WTC11 (cell line): ENCODE data around the gene ZNF584. TPM values are rescaled to one million over a fixed set of nuclear protein-coding genes. Genes with fewer than 3 reads are reported as not detected.
"Not testable (repeated sequence)": the region's sequence is repeated elsewhere in the genome, so short reads cannot be mapped to it uniquely, and the experiment has no call there.

ENCODE experiments used
- ATAC-seq: fragments of 200-7000 bp; cut with Tn5 transposase; 2 replicates; pipeline ENCODE4 v1.10.0; 2021; ENCODE audit warnings: mild to moderate bottlenecking, moderate library complexity
- CTCF ChIA-PET: fragments of 300-600 bp; sonication (Branson Sonifier 250); formaldehyde crosslinking; loops from one replicate; lab custom pipeline; 2021; ENCODE audit warnings: antibody characterized with exemption; lab: Charles Lee
- POLR2A ChIA-PET: fragments of 350-600 bp; sonication (Branson Sonifier 250); formaldehyde crosslinking; loops from one replicate; lab custom pipeline; 2021; ENCODE audit warnings: antibody characterized with exemption; lab: Charles Lee
- DNase-seq: peaks from one replicate; pipeline ENCODE4 v3.0.0; 2021; ENCODE audit warnings: low spot score
- H3K27ac Mint-ChIP-seq: 2 replicates; pipeline ENCODE4 v1.8.0; 2021; ENCODE audit warnings: mixed read lengths
- H3K27me3 Mint-ChIP-seq: 2 replicates; pipeline ENCODE4 v1.8.0; 2021; ENCODE audit warnings: low read depth, mild to moderate bottlenecking, moderate library complexity, mixed read lengths
- H3K36me3 Mint-ChIP-seq: 2 replicates; pipeline ENCODE4 v1.8.0; 2021; ENCODE audit warnings: mixed read lengths
- H3K4me1 Mint-ChIP-seq: 2 replicates; pipeline ENCODE4 v1.8.0; 2022; ENCODE audit warnings: mixed read lengths
- H3K4me3 Mint-ChIP-seq: 2 replicates; pipeline ENCODE4 v1.8.0; 2021; ENCODE audit warnings: mild to moderate bottlenecking, moderate library complexity, mixed read lengths
- H3K9me3 Mint-ChIP-seq: 2 replicates; pipeline ENCODE4 v1.8.0; 2021; ENCODE audit warnings: mixed read lengths
- CREB1 ChIP-seq: sonication (generic); formaldehyde crosslinking; IDR thresholded peaks from 2 replicates; pipeline ENCODE4 v1.8.0; 2023; ENCODE audit warnings: mild to moderate bottlenecking, missing genetic modification reagents
- CTCF ChIP-seq: fragments of 200-600 bp; IDR thresholded peaks from 2 replicates; pipeline ENCODE4 v1.8.0; 2022; ENCODE audit warnings: antibody characterized with exemption
- E2F5 ChIP-seq: sonication (generic); formaldehyde crosslinking; IDR thresholded peaks from 2 replicates; pipeline ENCODE4 v1.8.1; 2022; ENCODE audit warnings: mild to moderate bottlenecking, moderate library complexity, missing genetic modification reagents
- ERG ChIP-seq: fragments of 250-450 bp; sonication (Bioruptor Pico); IDR thresholded peaks from 2 replicates; pipeline ENCODE4 v1.8.0; 2021; ENCODE audit warnings: mild to moderate bottlenecking
- ESRRA ChIP-seq: sonication (generic); formaldehyde crosslinking; IDR thresholded peaks from 2 replicates; pipeline ENCODE4 v1.8.1; 2022; ENCODE audit warnings: mild to moderate bottlenecking, missing genetic modification reagents, borderline replicate concordance
- FOXJ3 ChIP-seq: sonication (generic); formaldehyde crosslinking; IDR thresholded peaks from 2 replicates; pipeline ENCODE4 v1.9.0; 2021; ENCODE audit warnings: missing genetic modification reagents, mild to moderate bottlenecking, borderline replicate concordance
- IRF2 ChIP-seq: sonication (generic); formaldehyde crosslinking; IDR thresholded peaks from 2 replicates; pipeline ENCODE4 v1.8.0; 2022; ENCODE audit warnings: low read depth, missing genetic modification reagents, borderline replicate concordance
- JAZF1 ChIP-seq: fragments of 250-450 bp; sonication (Bioruptor Pico); IDR thresholded peaks from 2 replicates; pipeline ENCODE4 v1.9.0; 2021; ENCODE audit warnings: moderate library complexity, mild to moderate bottlenecking, inconsistent platforms
- MAX ChIP-seq: sonication (generic); formaldehyde crosslinking; IDR thresholded peaks from 2 replicates; pipeline ENCODE4 v1.8.0; 2022; ENCODE audit warnings: mild to moderate bottlenecking, missing genetic modification reagents
- MYBL2 ChIP-seq: sonication (generic); formaldehyde crosslinking; IDR thresholded peaks from 2 replicates; pipeline ENCODE4 v1.8.1; 2023; ENCODE audit warnings: mild to moderate bottlenecking, moderate library complexity, missing genetic modification reagents
- NFYB ChIP-seq: sonication (generic); formaldehyde crosslinking; conservative IDR thresholded peaks from 2 replicates; pipeline ENCODE4 v1.8.0; 2022; ENCODE audit warnings: low read depth, missing genetic modification reagents
- NR3C1 ChIP-seq: sonication (generic); formaldehyde crosslinking; conservative IDR thresholded peaks from 2 replicates; pipeline ENCODE4 v1.8.1; 2023; ENCODE audit warnings: low read depth, mild to moderate bottlenecking, missing genetic modification reagents
- SMAD3 ChIP-seq: sonication (generic); formaldehyde crosslinking; IDR thresholded peaks from 2 replicates; pipeline ENCODE4 v1.8.0; 2022; ENCODE audit warnings: missing genetic modification reagents, mild to moderate bottlenecking, borderline replicate concordance
- SOX15 ChIP-seq: fragments of 250-450 bp; sonication (Bioruptor Pico); IDR thresholded peaks from 2 replicates; pipeline ENCODE4 v1.9.0; 2021; ENCODE audit warnings: mild to moderate bottlenecking
- SP1 ChIP-seq: sonication (generic); formaldehyde crosslinking; conservative IDR thresholded peaks from 2 replicates; pipeline ENCODE4 v1.8.1; 2022; ENCODE audit warnings: missing genetic modification reagents
- TEAD4 ChIP-seq: sonication (generic); formaldehyde crosslinking; IDR thresholded peaks from 2 replicates; pipeline ENCODE4 v1.8.0; 2022; ENCODE audit warnings: mild to moderate bottlenecking, missing genetic modification reagents
- ZNF317 ChIP-seq: sonication (generic); formaldehyde crosslinking; IDR thresholded peaks from 2 replicates; pipeline ENCODE4 v1.8.1; 2023; ENCODE audit warnings: low read depth, mild to moderate bottlenecking, moderate library complexity, missing genetic modification reagents, borderline replicate concordance
- ZNF396 ChIP-seq: fragments of 250-450 bp; sonication (Bioruptor Pico); IDR thresholded peaks from 2 replicates; pipeline ENCODE4 v1.8.0; 2021; ENCODE audit warnings: mild to moderate bottlenecking, moderate library complexity, borderline replicate concordance
- ZNF512 ChIP-seq: sonication (generic); formaldehyde crosslinking; IDR thresholded peaks from 2 replicates; pipeline ENCODE4 v1.8.1; 2022; ENCODE audit warnings: missing genetic modification reagents, borderline replicate concordance
- total RNA-seq: library from RNA; stranded (reverse); gene quantifications from 3 replicates; pipeline ENCODE4 v1.2.3, GENCODE V29; 2021

Gene ZNF584
- total RNA-seq, 1 experiment from 2014 or later = 6.8 TPM

- ATAC-seq, DNase-seq, H3K4me3 Mint-ChIP-seq: not testable (repeated sequence)
Measured at GRCh38 chr19:58442986-58443385, 34.5 kb downstream of the ZNF584 start.

GRCh38 chr19:58448860-58449259 is 40.4 kb downstream of the ZNF584 start:
- H3K4me1 Mint-ChIP-seq, DNase-seq, H3K4me3 Mint-ChIP-seq, ATAC-seq, CTCF ChIA-PET, POLR2A ChIA-PET, H3K27ac Mint-ChIP-seq: not testable (repeated sequence)
- Mint-ChIP-seq H3K27me3 (peaks cover 88% of the 10 kb centered on the region), H3K36me3 (peaks cover 22% of the 10 kb centered on the region), H3K9me3 (peaks cover 45% of the 10 kb centered on the region)

More at GRCh38 chr19:58442986-58443385, 34.5 kb downstream of the ZNF584 start:
- H3K4me1 Mint-ChIP-seq, POLR2A ChIA-PET, CTCF ChIA-PET, H3K27ac Mint-ChIP-seq: not testable (repeated sequence)
- Mint-ChIP-seq H3K9me3 (peaks cover 70% of the 10 kb centered on the region), H3K27me3 (peaks cover 88% of the 10 kb centered on the region), H3K36me3 (peaks cover 26% of the 10 kb centered on the region)
- peak; percentile 41; the same call in 1 of the 2 replicates for TF ChIP-seq NFYB (CRISPR knock-in tag)

GRCh38 chr19:58449980-58450379 is 41.5 kb downstream of the ZNF584 start:
- Mint-ChIP-seq H3K9me3 (peaks cover 35% of the 10 kb centered on the region), H3K27me3 (peaks cover 78% of the 10 kb centered on the region), H3K36me3 (peaks cover 22% of the 10 kb centered on the region)
- ATAC-seq, CTCF ChIA-PET, H3K4me1 Mint-ChIP-seq, H3K27ac Mint-ChIP-seq, H3K4me3 Mint-ChIP-seq, POLR2A ChIA-PET, DNase-seq: not testable (repeated sequence)

- H3K4me1 Mint-ChIP-seq = peaks cover 7% of the 10 kb centered on the region
- no peak overlapping the region for H3K27ac Mint-ChIP-seq
- TF ChIP-seq ERG (CRISPR knock-in tag) = no peak
- TF ChIP-seq MYBL2 = no peak
- TF ChIP-seq ZNF317 (CRISPR knock-in tag) = no peak
- no peak for TF ChIP-seq FOXJ3 (CRISPR knock-in tag)
- no peak for TF ChIP-seq IRF2
- TF ChIP-seq TEAD4 = no peak
- TF ChIP-seq SP1 (CRISPR knock-in tag) = no peak
- TF ChIP-seq SOX15 (CRISPR knock-in tag) = no peak
- no peak for TF ChIP-seq ZNF512
- TF ChIP-seq SMAD3 = no peak
- TF ChIP-seq CREB1 (CRISPR knock-in tag) = no peak
- ATAC-seq = peak; percentile 38
- H3K4me3 Mint-ChIP-seq = peak overlapping the region; percentile 63
- no peak for DNase-seq
- peaks cover 35% of the 10 kb centered on the region for H3K9me3 Mint-ChIP-seq
- POLR2A ChIA-PET = interaction anchor here (1.1 to 1.4 kb wide), 4 partner anchors 10 to 93 kb away, joined by 3 to 7 read pairs (median 4); partner anchors contain the start of genes TRIM28, ZNF497 and ZNF584
- peaks cover 69% of the 10 kb centered on the region for H3K27me3 Mint-ChIP-seq
- peaks cover 22% of the 10 kb centered on the region for H3K36me3 Mint-ChIP-seq
- CTCF ChIA-PET = interaction anchor here (0.5 to 1.4 kb wide), 7 partner anchors 11 to 268 kb away, joined by 3 to 7 read pairs (median 4); partner anchors contain the start of genes ZBTB45, ZNF132, ZNF497 and ZNF584
Measured at GRCh38 chr19:58450856-58451357, 42.5 kb downstream of the ZNF584 start.

- POLR2A ChIA-PET = interaction anchor here (1.1 to 1.4 kb wide), 4 partner anchors 9 to 92 kb away, joined by 3 to 7 read pairs (median 4); partner anchors contain the start of genes TRIM28, ZNF497 and ZNF584
- peaks cover 64% of the 10 kb centered on the region for H3K27me3 Mint-ChIP-seq
- CTCF ChIA-PET = interaction anchor here (0.5 to 1.4 kb wide), 7 partner anchors 12 to 268 kb away, joined by 3 to 7 read pairs (median 4); partner anchors contain the start of genes ZBTB45, ZNF132, ZNF497 and ZNF584
- peak within 1 kb of the TSS; percentile 63 for H3K4me3 Mint-ChIP-seq
- peaks cover 7% of the 10 kb centered on the region for H3K4me1 Mint-ChIP-seq
- H3K9me3 Mint-ChIP-seq = peaks cover 35% of the 10 kb centered on the region
- H3K27ac Mint-ChIP-seq = no peak within 1 kb of the TSS
- DNase-seq (peak; percentile 96), ATAC-seq (peak; percentile 98)
- peaks cover 22% of the 10 kb centered on the region for H3K36me3 Mint-ChIP-seq
- TF ChIP-seq ZNF396 (CRISPR knock-in tag) = no peak
- no peak for TF ChIP-seq CTCF
- TF ChIP-seq MAX = peak; percentile 80
- peak; percentile 41; the same call in 1 of the 2 replicates for TF ChIP-seq ESRRA (CRISPR knock-in tag)
- no peak for TF ChIP-seq JAZF1 (CRISPR knock-in tag)
- peak; percentile 40; the same call in 1 of the 2 replicates for TF ChIP-seq E2F5 (CRISPR knock-in tag)
- TF ChIP-seq NFYB (CRISPR knock-in tag) = peak; percentile 85
- TF ChIP-seq NR3C1 (CRISPR knock-in tag) = no peak
Measured at GRCh38 chr19:58451358-58452101, 43.1 kb downstream of the ZNF584 start, which contains the start of gene ZNF324B. TSS of gene ZNF324B (plus strand) at chr19:58451622. CDS start at chr19:58453702, 2,080 bp downstream.
